Measurements from ENCODE around the gene EPO. TPM values are rescaled to one million over a fixed set of nuclear protein-coding genes. Genes with fewer than 3 reads are reported as not detected.
A peak's percentile ranks its signal among the peaks of the same experiment; 100 is the strongest.

The EPO gene
- total RNA-seq, 1 experiment from 2014 or later, result 0.30 TPM

DNA sequence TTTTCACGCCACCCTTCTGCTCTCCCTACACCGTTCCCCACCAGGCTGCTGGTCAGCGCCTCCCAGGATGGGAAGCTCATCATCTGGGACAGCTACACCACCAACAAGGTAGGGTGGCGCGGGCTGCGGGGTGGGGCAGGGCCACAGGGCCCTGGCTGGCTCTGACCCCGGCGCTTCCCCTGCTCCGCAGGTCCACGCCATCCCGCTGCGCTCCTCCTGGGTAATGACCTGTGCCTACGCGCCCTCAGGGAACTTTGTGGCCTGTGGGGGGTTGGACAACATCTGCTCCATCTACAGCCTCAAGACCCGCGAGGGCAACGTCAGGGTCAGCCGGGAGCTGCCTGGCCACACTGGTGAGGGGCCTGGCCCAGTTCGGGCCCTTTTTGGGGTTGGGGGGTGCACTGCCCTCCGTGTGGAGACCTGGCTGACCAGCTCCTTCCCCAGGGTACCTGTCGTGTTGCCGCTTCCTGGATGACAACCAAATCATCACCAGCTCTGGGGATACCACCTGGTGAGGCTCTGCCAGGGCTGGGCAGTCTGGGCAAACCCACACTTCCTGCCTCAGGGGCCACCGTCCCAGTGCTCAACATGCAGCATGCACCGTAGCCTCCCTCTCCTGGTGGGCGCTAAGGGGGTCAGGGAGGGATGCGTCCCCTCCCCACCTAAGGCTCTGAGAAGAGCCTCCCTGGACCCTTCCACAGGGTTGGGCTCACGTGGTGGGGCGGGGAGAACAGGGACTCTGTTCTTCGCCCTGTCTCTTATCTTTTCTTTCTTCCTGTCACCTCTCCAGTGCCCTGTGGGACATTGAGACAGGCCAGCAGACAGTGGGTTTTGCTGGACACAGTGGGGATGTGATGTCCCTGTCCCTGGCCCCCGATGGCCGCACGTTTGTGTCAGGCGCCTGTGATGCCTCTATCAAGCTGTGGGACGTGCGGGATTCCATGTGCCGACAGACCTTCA, 42.7 kb upstream of the EPO start (continued):
- TF ChIP-seq, protein P1, sequence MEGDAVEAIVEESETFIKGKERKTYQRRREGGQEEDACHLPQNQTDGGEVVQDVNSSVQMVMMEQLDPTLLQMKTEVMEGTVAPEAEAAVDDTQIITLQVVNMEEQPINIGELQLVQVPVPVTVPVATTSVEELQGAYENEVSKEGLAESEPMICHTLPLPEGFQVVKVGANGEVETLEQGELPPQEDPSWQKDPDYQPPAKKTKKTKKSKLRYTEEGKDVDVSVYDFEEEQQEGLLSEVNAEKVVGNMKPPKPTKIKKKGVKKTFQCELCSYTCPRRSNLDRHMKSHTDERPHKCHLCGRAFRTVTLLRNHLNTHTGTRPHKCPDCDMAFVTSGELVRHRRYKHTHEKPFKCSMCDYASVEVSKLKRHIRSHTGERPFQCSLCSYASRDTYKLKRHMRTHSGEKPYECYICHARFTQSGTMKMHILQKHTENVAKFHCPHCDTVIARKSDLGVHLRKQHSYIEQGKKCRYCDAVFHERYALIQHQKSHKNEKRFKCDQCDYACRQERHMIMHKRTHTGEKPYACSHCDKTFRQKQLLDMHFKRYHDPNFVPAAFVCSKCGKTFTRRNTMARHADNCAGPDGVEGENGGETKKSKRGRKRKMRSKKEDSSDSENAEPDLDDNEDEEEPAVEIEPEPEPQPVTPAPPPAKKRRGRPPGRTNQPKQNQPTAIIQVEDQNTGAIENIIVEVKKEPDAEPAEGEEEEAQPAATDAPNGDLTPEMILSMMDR (IDR thresholded peaks at IDR 0.05 in 2 of 3, conservative IDR thresholded peaks at IDR 0.05 in 1 of 3; ENCODE audit: borderline replicate concordance in 1 of 3, insufficient read depth in 1 of 3, low read depth in 2 of 3, low read length in 2 of 3), result no peak
- no peak for TF ChIP-seq SP1 (IDR thresholded peaks at IDR 0.05; ENCODE audit: low read depth)

DNA sequence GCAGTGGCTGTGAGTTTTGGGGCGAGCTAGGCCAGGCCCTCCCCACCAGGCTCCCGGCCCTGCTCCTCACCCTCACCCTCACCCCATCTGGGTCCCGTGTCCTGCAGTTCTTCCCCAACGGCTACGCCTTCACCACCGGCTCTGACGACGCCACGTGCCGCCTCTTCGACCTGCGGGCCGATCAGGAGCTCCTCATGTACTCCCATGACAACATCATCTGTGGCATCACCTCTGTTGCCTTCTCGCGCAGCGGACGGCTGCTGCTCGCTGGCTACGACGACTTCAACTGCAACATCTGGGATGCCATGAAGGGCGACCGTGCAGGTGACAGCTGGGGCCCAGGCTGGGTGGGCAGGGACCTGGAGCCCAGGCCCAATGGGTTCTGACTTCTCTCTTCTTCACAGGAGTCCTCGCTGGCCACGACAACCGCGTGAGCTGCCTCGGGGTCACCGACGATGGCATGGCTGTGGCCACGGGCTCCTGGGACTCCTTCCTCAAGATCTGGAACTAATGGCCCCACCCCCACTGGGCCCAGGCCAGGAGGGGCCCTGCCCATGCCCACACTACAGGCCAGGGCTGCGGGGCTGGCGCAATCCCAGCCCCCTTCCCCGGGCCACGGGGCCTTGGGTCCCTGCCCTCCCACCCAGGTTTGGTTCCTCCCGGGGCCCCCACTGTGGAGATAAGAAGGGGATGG, 41.8 kb upstream of the EPO start:
- DNase-seq (ENCODE audit: low read depth, low spot score) (no peak), ATAC-seq (no peak)
- Histone ChIP-seq H3K79me2 (ENCODE audit: insufficient read depth, low read length) (peaks cover 26% of the 10 kb centered on the region), H2AFZ (ENCODE audit: low read depth, low read length, poor library complexity, severe bottlenecking) (no peak overlapping the region), H3K4me2 (ENCODE audit: low read length) (no peak overlapping the region), H4K20me1 (ENCODE audit: insufficient read depth) (no peaks in the 10 kb centered on the region), H3K4me3 (replicated peaks in 1 of 2; ENCODE audit: low read depth in 1 of 2, low read length in 2 of 2) (no peak overlapping the region), H3K4me1 (ENCODE audit: control insufficient read depth in 1 of 2, insufficient read depth in 2 of 2, low read length in 2 of 2) (peaks cover 0 to 6% of the 10 kb centered on the region in 2 experiments; a peak in 1 of 4 replicates), H3K9me3 (ENCODE audit: control insufficient read depth in 1 of 2, insufficient read depth in 1 of 2, low read depth in 1 of 2, low read length in 2 of 2) (no peaks in the 10 kb centered on the region), H3K9me2 (ENCODE audit: insufficient read depth) (no peaks in the 10 kb centered on the region), H3K27me3 (ENCODE audit: insufficient read depth, low read length) (no peaks in the 10 kb centered on the region), H3K9ac (ENCODE audit: low read length) (no peak overlapping the region), H3K36me3 (ENCODE audit: control insufficient read depth in 1 of 2, insufficient read depth in 2 of 2, low read length in 2 of 2) (peaks cover 20 to 21% of the 10 kb centered on the region in 2 experiments; a peak in 3 of 4 replicates), H3K27ac (ENCODE audit: low read depth, low read length) (no peak overlapping the region)
- intact Hi-C loops (cut with micrococcal nuclease), result no loop called here
- RAD21 ChIA-PET (ENCODE audit: low non-redundant PET in 1 of 2, low total read pairs in 2 of 2, uncharacterized antibody in 2 of 2, unreplicated experiment in 2 of 2), result no interaction called here
- CTCF ChIA-PET, result no interaction called here
- TSS peak; percentile 46 for BruUV-seq (replicated peaks)
- POLR2A ChIA-PET, result no interaction called here
- TF ChIP-seq, protein P1 (IDR thresholded peaks at IDR 0.05 in 2 of 3, conservative IDR thresholded peaks at IDR 0.05 in 1 of 3; ENCODE audit: borderline replicate concordance in 1 of 3, insufficient read depth in 1 of 3, low read depth in 2 of 3, low read length in 2 of 3), result no peak
- no peak for TF ChIP-seq CEBPB (IDR thresholded peaks at IDR 0.05; ENCODE audit: low read depth)
- no peak for TF ChIP-seq TCF7L2 (IDR thresholded peaks at IDR 0.05; ENCODE audit: borderline replicate concordance, extremely low read depth, insufficient read depth, insufficient read length)
- TF ChIP-seq ZFX (IDR thresholded peaks at IDR 0.05), result no peak
- TF ChIP-seq POLR2A (IDR thresholded peaks at IDR 0.05; ENCODE audit: borderline replicate concordance, extremely low read depth, insufficient read depth, insufficient read length), result no peak
- no peak for TF ChIP-seq FOSL1 (IDR thresholded peaks at IDR 0.05; ENCODE audit: low read depth)
- TF ChIP-seq, protein P2, sequence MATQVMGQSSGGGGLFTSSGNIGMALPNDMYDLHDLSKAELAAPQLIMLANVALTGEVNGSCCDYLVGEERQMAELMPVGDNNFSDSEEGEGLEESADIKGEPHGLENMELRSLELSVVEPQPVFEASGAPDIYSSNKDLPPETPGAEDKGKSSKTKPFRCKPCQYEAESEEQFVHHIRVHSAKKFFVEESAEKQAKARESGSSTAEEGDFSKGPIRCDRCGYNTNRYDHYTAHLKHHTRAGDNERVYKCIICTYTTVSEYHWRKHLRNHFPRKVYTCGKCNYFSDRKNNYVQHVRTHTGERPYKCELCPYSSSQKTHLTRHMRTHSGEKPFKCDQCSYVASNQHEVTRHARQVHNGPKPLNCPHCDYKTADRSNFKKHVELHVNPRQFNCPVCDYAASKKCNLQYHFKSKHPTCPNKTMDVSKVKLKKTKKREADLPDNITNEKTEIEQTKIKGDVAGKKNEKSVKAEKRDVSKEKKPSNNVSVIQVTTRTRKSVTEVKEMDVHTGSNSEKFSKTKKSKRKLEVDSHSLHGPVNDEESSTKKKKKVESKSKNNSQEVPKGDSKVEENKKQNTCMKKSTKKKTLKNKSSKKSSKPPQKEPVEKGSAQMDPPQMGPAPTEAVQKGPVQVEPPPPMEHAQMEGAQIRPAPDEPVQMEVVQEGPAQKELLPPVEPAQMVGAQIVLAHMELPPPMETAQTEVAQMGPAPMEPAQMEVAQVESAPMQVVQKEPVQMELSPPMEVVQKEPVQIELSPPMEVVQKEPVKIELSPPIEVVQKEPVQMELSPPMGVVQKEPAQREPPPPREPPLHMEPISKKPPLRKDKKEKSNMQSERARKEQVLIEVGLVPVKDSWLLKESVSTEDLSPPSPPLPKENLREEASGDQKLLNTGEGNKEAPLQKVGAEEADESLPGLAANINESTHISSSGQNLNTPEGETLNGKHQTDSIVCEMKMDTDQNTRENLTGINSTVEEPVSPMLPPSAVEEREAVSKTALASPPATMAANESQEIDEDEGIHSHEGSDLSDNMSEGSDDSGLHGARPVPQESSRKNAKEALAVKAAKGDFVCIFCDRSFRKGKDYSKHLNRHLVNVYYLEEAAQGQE (IDR thresholded peaks at IDR 0.05; ENCODE audit: low read depth), result no peak
- TF ChIP-seq ZNF274 (IDR thresholded peaks at IDR 0.05; ENCODE audit: low read depth, low read length), result no peak
- TF ChIP-seq RAD21 (IDR thresholded peaks at IDR 0.05; ENCODE audit: low read depth), result no peak
- no peak for TF ChIP-seq EGR1 (IDR thresholded peaks at IDR 0.05; ENCODE audit: low read depth)
